Testis (tissue), 2 donors: ENCODE measurements around the gene RUNX1.

Experiments used
- CTCF ChIP-seq, 3 experiments: fragments of 450-650 bp in 2 of 3; fragments of 200-600 bp in 1 of 3; sonication (generic) in 1 of 3; IDR thresholded peaks; one replicate each; pipeline ENCODE4 v1.5.1; 2016 to 2019; ENCODE audit warnings: antibody characterized with exemption in 3 of 3, mild to moderate bottlenecking in 2 of 3, moderate library complexity in 1 of 3
- POLR2A ChIP-seq: fragments of 450-650 bp; IDR thresholded peaks from one replicate; pipeline ENCODE4 v1.6.1; 2017; ENCODE audit warnings: antibody characterized with exemption, mild to moderate bottlenecking, moderate library complexity

GRCh38 chr21:34874684-34875513 lies 174.2 kb downstream of the RUNX1 start:
- TF ChIP-seq CTCF (IDR thresholded peaks at IDR 0.05) (no peak), POLR2A (no peak)
